ENCODE results near the gene TMEM175.

Gene TMEM175

DNA sequence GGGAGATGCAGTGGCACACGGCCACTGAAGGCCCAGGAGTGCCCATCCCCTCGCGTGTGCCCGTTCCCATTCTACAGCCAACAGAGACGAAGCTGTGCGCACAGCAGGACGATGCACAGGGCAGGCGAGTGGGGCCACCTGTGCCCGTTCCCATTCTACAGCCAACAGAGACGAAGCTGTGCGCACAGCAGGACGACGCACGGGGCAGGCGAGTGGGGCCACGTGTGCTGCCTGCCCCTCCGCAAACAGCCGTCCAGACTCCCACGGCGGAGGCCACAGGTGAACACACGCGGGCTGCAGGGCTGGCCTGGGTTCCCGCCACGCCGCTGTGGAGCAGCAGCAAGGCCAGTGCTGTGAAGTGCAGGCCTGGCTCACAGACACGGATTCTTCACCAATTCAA, 32.2 kb upstream of the TMEM175 start:
- no peak for DNase-seq

DNA sequence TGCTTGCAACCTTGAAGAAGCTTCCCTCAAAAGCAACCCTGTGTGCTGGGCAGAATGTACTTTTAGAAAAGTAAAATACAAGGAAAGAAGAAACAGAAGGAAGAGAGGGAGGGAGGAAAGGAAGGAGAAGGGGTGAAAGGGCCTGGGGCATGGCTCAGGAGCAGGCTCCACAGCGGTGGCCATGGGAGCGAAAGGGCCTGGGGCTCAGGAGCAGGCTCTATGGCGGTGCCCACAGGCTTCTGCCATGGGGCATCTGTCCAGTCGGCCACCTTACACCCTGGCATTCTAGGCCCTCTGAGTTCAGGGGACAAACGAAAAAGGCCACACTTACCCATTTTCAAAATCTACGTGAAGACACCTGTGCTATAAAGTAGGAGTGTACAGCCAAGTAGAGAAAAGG, 31.5 kb upstream of the TMEM175 start:
- DNase-seq: no peak

DNA sequence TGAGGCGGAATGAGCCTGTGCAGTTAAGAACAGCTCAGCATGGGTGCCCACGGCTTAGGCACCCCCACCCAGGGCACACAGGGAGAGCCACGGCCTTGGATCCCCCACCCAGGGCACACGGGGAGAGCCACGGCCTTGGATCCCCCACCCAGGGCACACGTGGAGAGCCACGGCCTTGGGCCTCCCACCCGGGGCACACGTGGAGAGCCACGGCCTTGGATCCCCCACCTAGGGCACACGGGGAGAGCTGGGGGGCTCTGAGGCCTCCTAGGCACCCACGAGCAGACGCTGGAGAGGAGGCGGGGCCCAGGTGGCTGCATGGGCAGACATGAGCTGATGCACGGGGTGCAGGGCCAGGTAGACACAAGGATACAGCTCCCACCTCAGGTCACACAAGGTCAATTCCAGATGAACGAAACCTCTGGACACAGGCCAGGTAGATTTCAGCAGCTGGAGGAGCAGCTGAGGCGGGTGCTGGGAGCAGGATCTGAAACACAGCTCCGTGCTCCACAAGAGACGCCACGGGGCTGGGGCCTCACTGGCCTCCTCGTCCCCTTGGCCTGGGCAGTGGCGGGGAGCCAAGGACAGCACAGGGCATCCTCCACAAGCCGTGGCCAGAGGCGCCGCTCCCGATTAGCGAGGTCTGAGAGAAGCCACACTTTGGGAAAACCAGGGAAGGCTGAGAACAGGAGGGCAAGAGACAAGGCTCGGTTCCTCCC, 30.9 kb upstream of the TMEM175 start:
- no peak for DNase-seq

DNA sequence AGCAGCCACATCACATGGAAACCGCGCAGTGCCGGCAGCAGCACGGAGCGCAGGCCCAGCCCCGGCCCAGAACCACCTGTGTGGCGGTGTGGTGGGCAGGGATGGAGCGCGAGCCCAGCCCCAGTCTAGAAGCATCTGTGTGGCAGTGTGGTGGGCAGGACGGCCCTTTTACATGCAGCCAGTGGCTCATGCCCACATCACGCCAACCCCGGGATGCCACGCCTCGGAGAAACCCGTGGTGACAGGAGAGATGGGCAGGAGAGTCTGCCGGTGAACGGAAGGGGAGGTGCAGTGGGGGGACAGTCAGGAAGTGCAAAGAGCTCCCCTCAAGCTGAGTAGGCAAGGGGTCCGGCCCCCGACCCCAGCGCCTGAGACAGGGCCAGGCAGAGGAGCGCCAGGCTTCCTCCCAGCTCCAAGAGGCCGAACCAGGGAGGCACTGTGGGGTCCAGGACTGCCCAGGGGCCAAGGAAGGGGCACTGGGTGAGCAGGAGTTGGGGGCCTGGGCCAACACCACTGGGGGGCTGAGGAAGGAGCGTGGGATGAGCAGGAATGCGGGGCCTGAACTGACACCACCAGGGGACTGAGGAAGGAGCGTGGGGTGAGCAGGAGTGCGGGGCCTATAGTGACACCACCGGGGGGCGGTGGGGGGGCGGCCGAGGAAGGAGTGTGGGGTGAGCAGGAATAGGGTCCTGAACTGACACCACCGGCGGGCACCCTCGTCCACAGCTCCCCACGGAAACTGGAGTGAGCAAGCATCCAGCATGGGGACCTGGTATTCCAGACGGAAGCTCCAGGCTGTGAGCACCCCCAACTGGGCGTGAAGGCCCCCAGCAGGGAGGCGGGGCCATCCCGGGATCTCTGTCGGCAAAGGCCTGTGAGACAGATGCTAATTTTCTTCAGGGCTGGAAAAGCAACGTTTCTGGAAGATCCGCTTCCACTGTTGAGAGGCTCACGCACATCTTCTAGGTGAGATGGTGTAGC, 28.9 kb upstream of the TMEM175 start:
- DNase-seq: no peak

DNA sequence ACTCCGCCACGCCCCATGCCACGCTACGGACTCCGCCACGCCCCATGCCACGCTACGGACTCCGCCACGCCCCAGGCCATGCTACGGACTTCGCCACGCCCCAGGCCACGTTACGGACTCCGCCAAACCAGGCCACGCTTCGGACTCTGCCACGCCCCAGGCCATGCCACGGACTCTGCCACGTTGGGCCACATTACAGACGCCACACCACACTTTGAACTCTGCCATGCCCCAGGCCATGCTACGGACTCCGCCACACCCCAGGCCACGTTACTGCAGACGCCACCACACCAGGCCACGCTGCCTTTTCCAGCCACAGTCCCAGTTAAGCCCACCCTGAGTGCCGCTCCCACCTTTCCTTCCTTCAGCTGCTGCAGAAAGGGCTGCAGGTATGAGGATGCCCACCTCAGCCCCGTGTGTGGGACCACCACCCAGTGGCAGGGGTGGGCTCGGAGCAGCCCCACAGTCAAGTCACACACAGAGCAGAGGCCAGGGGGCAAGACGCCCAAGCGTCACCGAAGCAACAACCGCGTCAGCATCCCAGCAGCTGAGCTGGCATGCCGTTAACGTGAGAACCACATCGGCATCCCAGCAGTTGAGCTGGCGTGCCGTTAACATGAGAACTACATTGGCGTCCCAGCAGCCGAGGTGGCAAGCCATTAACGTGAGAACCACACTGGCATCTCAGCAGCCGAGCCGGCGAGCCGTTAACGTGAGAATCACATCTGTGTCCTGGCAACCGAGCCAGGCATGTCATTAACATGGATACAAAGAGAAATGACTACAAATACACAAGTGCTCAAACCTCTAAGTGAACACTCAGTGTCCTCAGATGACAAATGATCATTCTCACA, 26.5 kb upstream of the TMEM175 start:
- DNase-seq: no peak

DNA sequence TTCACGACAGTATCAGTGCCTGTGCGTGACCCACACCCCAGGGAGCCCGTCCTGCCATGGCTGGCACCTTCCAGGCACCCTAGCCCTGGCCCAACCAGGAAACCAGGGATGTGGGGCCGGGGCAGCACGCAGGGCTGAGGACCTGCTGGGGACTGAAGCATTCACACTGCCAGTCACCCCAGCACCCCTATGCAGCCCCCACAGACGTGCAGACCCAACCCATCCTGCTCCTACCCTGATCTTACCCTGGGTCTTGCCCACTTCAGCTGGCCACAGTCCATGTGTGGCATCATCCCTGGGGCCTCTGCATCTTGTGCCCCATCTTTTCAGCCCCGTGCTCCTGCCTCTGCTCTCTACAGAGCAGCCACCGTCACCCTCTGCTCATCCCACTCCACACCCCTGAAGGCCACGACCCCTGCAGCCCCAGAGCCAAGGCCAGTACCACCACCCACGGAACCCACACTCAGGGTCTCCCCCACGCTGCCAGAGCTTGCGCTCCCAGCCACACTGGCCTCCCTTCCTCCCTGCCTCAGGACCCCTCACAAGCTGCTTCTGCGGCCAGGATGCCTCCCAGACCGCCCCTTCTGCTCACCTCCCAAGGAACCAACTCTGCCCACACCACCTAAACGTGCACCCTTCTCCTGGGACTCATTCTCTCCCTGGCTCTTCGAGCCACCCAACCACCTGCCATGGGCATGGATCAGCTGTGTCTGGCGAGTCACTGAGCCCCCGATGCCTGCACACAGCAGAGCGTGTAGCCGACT, 25.7 kb upstream of the TMEM175 start:
- no peak for DNase-seq

DNA sequence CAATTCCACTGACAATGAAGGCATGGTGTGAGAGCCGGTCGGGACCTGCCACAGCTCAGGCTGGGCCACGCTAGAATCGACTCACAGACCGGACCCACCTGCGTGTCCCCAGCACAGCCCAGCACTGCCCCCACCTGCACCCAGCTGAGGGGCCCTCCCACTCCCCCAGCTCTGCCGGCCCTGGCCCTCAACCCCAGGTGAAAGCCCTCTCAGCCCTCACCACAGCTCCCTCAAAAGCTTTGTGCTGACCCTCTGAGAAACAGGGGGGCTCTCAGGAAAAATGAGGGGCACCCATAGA, 25.2 kb upstream of the TMEM175 start:
- DNase-seq: no peak

DNA sequence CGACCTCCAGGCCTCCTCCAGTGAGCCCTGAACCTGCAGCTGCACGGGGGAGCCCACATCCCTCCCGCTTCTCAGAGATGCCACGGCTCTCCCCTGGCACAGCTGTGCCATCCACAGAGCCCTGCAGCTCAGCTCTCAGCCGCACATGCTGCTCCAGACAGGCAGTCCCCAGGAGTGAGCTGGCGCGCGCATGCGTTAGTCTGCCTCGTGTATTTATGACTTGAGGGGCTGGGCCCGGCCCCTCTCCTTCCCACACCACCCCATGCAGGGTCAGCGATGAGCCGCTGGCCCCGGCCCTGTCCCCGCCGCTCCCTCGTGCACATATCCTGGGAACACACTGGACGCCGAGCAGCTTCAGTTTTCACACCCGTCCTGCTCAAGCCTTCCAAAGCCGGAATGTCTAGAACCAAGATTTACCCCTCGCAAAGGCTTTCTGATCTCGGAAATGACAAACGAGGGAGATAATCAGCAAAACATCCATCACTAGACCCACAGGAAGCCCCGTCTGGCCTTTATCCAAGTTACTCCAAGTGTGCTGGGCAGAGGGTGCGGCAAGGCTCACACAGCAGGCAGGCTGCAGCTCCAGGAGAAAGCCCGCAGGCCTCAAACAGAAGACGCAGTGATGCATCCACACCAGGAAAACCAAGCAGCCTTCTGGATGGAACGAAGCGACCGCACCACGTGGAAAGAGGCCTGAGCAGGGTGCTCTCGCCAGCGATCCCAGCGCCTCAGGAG, 24.4 kb upstream of the TMEM175 start:
- no peak for DNase-seq

DNA sequence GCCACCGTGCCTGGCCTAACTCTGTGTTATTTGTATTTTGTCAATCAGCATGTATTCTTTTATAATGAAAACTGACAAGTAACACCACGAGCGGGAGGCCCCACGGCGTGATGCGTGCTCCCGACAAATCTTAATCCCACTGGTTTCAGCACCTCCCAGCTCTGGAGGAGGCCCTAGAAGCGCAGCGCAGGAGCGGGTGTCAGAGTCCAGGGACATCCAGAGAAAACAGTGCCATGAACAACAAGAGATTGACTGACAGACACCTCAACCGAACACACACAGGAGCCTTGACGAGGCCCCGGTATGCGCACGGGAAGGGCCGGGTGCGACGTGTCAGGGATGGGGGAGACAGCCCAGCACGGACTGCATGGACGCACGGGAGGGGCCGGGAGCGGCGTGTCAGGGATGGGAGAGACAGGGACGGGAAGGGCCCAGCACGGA, 23.1 kb upstream of the TMEM175 start:
- no peak for DNase-seq

DNA sequence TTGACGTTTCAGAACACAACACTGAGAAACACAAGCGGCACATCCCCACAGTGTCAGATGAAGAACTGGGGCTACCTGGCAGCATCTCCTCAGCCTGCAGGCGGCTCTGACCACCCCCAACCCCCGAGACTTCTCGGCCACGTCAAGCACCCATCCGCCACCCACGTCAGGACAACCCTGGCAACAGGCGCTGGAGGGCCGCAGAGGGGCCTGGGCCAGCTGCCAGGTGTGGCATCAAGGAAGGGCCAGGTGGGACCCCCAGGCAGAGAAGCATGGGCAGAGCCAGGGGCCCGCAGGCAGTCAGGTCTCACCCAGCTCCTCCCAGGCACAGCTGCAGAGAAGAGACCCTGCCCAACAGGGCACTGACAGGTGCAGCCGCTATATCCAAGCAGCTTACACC, 22.4 kb upstream of the TMEM175 start:
- no peak for DNase-seq

DNA sequence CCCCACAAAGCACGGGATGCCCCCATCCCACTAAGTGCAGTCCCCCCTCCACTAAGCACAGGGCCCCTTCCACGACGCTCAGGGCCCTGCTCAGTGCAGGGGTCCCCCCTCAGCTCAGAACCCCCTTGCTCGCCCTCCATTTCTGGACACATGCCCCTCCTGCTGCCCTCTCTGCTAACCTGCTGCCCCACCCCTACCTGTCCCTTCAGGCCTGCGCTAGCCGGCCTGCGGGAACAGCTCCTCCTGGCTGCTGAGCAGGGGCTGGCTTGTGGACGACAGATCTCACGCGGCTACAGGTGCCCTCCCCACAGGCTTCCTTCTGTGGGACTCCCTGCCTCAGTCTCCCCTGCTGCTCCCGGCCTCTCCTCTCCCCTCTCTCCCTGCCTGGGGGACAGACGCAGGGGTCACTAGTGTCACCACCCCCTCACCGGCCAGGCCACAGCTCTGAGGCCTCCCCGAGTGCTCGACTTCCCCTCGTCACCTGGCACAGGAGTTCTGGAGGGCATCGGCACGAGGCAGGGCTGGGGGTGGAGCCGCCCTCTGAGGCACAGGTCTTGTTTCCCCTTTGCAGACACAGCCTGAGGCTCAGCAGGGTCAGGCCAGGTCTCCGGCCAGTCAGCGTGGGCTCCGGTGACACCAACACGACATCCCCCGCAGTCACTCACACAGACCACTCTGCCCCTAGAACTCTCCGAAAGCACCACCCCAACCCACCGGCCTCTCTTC, 21.7 kb upstream of the TMEM175 start:
- DNase-seq: no peak

DNA sequence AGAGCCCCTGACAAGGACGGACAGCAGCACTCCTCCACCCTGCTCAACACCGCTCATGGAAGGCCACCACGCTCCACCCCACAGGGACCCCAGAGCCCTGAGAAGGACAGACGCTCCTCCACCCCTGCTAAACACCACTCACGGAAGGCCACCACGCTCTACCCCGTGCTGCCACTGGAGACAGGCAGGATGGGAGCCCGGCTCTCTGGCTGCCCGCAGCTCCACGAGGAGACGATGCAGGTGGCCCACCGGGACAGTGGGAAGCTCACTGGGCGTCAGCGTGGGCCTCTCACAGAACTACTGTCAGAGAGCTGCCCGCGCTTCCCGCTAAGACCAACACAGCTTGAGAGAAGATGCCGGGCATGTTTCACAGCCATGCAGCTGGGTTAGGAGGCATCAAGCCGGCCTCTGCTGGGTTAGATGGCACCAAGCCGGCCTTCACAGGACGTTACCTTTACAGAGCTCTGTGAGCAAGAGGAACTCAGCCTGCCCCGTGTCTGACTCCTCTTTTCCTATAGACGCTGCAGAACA, 21.0 kb upstream of the TMEM175 start:
- DNase-seq: no peak

DNA sequence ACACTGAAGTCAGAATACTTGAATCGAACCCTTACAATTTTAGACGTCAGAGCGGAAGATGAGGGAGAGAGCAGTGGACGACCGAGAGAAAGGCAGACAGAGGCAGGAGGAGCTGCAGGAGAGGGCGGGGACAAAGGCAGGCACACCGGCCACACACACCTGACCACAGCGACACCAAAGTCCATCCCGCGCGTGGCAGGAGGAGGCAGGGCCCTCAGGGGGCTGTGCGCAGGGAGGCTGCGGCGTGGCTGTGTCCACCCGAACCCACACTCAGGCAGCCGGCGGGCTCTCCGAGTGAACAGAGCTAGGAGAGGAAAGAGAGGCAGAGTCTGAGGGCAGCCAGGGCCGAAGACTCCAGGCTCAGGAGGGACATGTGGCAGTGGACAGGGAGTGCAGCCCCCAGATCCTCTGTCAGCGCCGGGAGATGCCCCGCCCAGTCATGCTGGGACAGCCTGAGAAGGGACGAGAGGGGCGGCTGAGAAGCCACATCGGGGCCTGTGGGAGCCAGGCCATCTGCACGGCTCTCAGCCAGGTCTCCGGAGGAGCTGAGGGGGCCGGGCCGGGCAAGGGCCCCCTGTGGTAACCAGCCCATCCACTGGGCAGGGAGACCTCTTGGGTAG, 20.3 kb upstream of the TMEM175 start:
- DNase-seq: no peak

DNA sequence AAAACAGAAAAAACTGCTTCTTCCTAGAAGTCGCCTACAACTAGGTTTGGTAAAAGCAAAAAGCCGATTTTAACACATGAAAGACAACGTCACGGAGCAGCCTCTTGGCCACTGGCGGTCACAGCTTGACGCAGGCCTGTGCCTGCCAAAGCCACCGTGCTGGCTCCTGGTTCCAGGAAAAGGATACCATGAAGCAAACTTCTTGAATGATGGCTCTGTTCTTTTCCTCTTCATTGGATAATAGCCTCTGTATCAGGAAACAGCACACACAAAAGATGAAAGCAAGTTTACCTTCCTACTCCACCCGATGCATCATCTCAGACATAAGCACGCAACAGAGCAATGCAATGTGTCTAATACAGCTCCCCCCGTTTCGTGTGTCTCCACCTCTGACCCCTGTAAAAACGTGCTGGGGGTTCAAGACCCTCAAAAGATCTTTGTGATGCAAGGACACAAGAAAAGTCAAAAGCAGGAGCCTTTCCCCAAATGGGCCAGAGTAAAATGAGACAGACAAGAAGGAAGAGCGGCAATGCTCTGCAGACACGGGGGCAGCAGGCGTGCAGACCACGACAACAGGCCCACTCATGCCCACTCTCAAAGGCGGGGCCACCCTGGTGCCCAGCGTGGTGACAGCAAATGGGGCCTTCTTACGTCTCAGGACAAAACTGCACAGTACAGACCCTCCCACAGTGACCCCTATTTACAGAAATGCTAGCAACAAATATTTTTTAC, 19.5 kb upstream of the TMEM175 start:
- DNase-seq: no peak

DNA sequence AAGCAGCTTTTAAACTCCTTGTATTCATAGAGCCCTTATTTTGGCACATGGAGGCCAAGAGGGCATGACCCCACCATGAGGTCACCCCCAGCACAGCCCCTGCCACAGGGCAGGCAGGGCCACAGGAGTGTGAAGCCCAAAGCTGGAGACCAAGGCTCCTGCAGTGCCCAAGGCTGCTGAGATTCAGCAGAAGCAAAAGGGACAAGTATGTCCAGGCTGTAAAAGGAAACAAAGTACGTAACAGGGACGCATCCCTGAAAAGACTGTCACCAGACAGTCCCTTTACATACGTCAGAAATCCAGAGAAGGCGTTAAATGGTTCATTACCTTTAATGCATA, 19.0 kb upstream of the TMEM175 start:
- DNase-seq: no peak

DNA sequence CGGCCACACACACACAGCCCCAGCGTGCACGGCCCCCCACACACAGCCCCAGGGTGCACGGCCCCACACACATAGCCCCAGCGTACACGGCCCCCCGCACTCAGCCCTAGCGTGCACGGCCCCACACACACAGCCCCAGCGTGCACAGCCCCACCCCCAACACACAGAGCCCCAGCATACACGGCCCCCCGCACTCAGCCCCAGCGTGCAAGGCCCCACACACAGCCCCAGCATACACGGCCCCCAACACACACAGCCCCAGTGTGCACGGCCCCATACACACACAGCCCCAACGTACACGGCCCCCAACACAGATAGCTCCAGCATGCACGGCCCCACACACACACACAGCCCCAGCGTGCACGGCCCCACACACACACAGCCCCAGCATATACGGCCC, 17.7 kb upstream of the TMEM175 start:
- no peak for DNase-seq

DNA sequence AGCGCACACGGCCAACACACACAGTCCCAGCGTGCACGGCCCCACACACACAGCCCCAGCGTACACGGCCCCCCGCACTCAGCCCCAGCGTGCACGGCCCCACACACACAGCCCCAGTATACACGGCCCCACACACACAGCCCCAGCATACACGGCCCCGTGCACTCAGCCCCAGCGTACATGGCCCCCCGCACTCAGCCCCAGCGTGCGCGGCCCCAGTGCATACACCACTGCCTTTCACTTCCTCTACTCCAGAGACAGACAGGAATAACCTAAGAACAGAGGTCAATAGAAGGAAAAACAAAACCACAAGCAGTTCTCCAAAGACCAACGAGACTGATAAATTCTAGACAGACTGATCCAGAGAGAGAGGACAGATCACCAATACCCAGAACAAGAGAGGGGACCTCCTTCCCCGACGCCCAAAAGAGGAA, 17.2 kb upstream of the TMEM175 start:
- DNase-seq: no peak

DNA sequence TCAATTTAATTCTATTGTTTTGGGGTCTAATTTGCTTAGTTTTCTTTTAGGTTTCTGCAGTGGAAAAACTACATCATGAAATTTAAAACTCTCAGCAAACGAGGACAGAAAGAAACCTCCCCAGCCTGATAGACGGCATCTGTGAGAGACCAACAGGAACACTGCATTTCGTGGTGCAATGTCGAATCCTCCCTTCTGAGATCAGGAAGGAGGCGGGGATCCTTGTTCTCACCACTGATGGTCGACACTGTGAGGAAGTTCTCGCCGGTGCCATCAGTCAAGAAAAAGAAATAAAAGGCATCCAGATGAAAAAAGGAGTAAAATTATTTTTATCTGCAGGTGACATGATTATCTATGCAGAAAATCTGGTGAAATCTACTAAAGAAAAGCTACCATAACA, 16.7 kb upstream of the TMEM175 start:
- no peak for DNase-seq

DNA sequence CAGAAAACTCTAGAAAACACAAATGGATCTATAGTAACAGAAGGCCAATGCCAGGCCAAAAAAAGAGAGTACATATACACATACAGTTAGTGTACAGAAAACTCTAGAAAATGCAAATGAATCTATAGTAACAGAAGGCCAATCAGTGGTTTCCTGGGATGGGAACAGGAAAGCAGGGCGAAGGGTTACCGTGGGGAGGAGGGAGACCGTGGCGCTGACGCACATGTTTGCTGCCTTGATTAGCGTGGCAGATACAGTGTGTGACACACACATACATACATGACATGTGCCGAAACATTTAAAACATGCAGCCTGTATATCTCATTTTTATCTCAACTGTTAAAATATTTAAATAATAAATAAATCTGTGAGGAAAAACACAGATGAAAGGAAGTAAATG, 14.8 kb upstream of the TMEM175 start:
- no peak for DNase-seq

DNA sequence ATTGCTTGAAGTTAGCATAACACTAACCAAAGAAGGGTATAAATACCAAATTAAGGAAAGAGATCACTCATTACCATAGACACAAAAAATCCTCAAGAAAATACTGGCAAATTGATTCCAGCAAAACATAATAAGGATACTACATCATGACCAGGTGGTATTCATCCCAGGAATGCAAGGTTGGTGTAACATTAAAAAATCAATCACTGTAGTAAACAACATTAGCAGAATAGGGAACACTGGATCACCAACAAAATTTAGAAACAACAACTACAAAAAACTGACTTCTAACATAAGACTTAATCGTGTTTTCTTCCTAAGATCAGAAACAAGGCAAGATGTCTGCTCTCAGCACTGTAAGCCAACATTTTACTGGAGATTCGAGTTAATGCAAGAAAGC, 14.3 kb upstream of the TMEM175 start:
- DNase-seq: no peak

Data from activated CD8-positive, alpha-beta memory T cell treated with anti-CD3 and anti-CD28 coated beads for 24 hours (primary cell).